GM12878 (cell line): ENCODE measurements around the gene NACC1. TPM values are rescaled to one million over a fixed set of nuclear protein-coding genes. Genes with fewer than 3 reads are reported as not detected.
A peak's percentile ranks its signal among the peaks of the same experiment; 100 is the strongest.

Source experiments
- ATF3 ChIP-seq: IDR thresholded peaks from 2 replicates; pipeline ENCODE4 v1.6.1; 2011; ENCODE audit warnings: low read depth, mild to moderate bottlenecking, low read length, moderate library complexity, borderline replicate concordance; ENCODE audit errors: extremely low read depth
- BCL11A ChIP-seq: IDR thresholded peaks from 2 replicates; pipeline ENCODE4 v1.6.1; 2011; ENCODE audit warnings: low read depth, low read length
- BCL3 ChIP-seq: IDR thresholded peaks from 2 replicates; pipeline ENCODE4 v1.6.1; 2011; ENCODE audit warnings: borderline replicate concordance, low read depth, mild to moderate bottlenecking, moderate library complexity, low read length; ENCODE audit not compliant: insufficient read depth, poor library complexity, severe bottlenecking
- CBFB ChIP-seq: IDR thresholded peaks from 2 replicates; pipeline ENCODE4 v1.6.1; 2016; ENCODE audit warnings: antibody characterized with exemption, low read depth
- CBX3 ChIP-seq: fragments of 200-600 bp; sonication (generic); IDR thresholded peaks from 2 replicates; pipeline ENCODE4 v1.6.1; 2016; ENCODE audit warnings: low read depth, borderline replicate concordance
- EED ChIP-seq: sonication (generic); IDR thresholded peaks from 2 replicates; pipeline ENCODE4 v1.6.1; 2016; ENCODE audit warnings: antibody characterized with exemption, low read depth
- EGR1 ChIP-seq, 2 experiments: IDR thresholded peaks; 1 replicate in 1 of 2; 2 replicates in 1 of 2; pipeline ENCODE4 v1.6.1; 2011 to 2012; ENCODE audit warnings: low read depth in 2 of 2, low read length in 2 of 2, borderline replicate concordance in 1 of 2, mild to moderate bottlenecking in 1 of 2, moderate library complexity in 1 of 2
- ELK1 ChIP-seq: IDR thresholded peaks from 2 replicates; pipeline ENCODE4 v1.6.1; 2012; ENCODE audit warnings: low read depth, low read length, improper control_type of control experiment
- GABPA ChIP-seq: IDR thresholded peaks from 2 replicates; pipeline ENCODE4 v1.6.1; 2014; ENCODE audit warnings: antibody characterized with exemption, low read depth, mild to moderate bottlenecking, inconsistent platforms
- GATAD2B ChIP-seq: fragments of 450-650 bp; conservative IDR thresholded peaks from 2 replicates; pipeline ENCODE4 v1.6.1; 2017; ENCODE audit warnings: low read depth, mild to moderate bottlenecking, moderate library complexity
- IRF4 ChIP-seq: IDR thresholded peaks from 2 replicates; pipeline ENCODE4 v1.6.1; 2011; ENCODE audit warnings: low read depth, low read length
- NR2F1 ChIP-seq: fragments of 450-650 bp; conservative IDR thresholded peaks from 2 replicates; pipeline ENCODE4 v1.6.1; 2017; ENCODE audit warnings: mild to moderate bottlenecking
- POLR2A ChIP-seq: IDR thresholded peaks from 2 replicates; pipeline ENCODE4 v1.6.1; 2011; ENCODE audit warnings: low read depth, mild to moderate bottlenecking, low read length
- POU2F2 ChIP-seq: IDR thresholded peaks from 3 replicates; pipeline ENCODE4 v1.6.1; 2011; ENCODE audit warnings: low read depth, mild to moderate bottlenecking, low read length, borderline replicate concordance
- RAD51 ChIP-seq: fragments of 450-650 bp; IDR thresholded peaks from 2 replicates; pipeline ENCODE4 v1.6.1; 2016; ENCODE audit warnings: moderate library complexity, mild to moderate bottlenecking, inconsistent platforms
- RELA ChIP-seq: fragments of 450-650 bp; IDR thresholded peaks from 2 replicates; pipeline ENCODE4 v1.8.0; 2014; ENCODE audit warnings: borderline replicate concordance; ENCODE audit not compliant: partially characterized antibody
- RUNX3 ChIP-seq: IDR thresholded peaks from 2 replicates; pipeline ENCODE4 v1.6.1; 2012; ENCODE audit warnings: low read length, inconsistent platforms
- SKIL ChIP-seq: fragments of 450-650 bp; IDR thresholded peaks from 2 replicates; pipeline ENCODE4 v1.6.1; 2017; ENCODE audit warnings: mild to moderate bottlenecking, low read depth, inconsistent platforms; ENCODE audit not compliant: poor library complexity, severe bottlenecking
- STAT3 ChIP-seq: IDR thresholded peaks from 2 replicates; pipeline ENCODE4 v1.6.1; 2011; ENCODE audit warnings: low read depth, low read length, improper control_type of control experiment
- TBL1XR1 ChIP-seq: IDR thresholded peaks from 2 replicates; pipeline ENCODE4 v1.6.1; 2012; ENCODE audit warnings: low read depth, low read length, improper control_type of control experiment
- ZBTB40 ChIP-seq: fragments of 450-650 bp; IDR thresholded peaks from 2 replicates; pipeline ENCODE4 v1.6.1; 2016; ENCODE audit warnings: mild to moderate bottlenecking, moderate library complexity, borderline replicate concordance
- ZNF217 ChIP-seq: fragments of 450-650 bp; IDR thresholded peaks from 2 replicates; pipeline ENCODE4 v1.6.1; 2017; ENCODE audit warnings: antibody characterized with exemption, mild to moderate bottlenecking
- ZZZ3 ChIP-seq: IDR thresholded peaks from 2 replicates; pipeline ENCODE4 v1.6.1; 2011; ENCODE audit warnings: low read depth; ENCODE audit not compliant: control insufficient read depth, insufficient read length
- polyA plus RNA-seq, 11 experiments: library from polyadenylated mRNA; depleted of rRNA in 4 of 11; unstranded in 6 of 11; stranded (reverse) in 5 of 11; fragments of >200 nt; fragmentation: Nextera tagmentation in 4 of 11; fragmentation: Illumina TruSeq in 1 of 11; extraction: Ambion mirVana in 4 of 11; extraction: Trizol in 1 of 11; gene quantifications; 1 replicate in 1 of 11; 2 replicates in 10 of 11; pipeline versions ENCODE4 v1.2.1 to v1.2.3, GENCODE V29; 2011 to 2016; ENCODE audit warnings: inconsistent platforms in 2 of 11, missing spikeins in 2 of 11, low read depth in 1 of 11
- total RNA-seq, 4 experiments: library from RNA; depleted of rRNA in 3 of 4; stranded (reverse); fragments of >200 nt in 3 of 4; fragmentation: Illumina TruSeq in 1 of 4; extraction: Trizol in 1 of 4; gene quantifications; 2 replicates each; pipeline versions ENCODE4 v1.2.1 to v1.2.3, GENCODE V29; 2013 to 2021

Gene NACC1
- total and polyA plus RNA-seq, 10 of the 15 experiments (the other 5 are each of a cell fraction or from before 2014, with no cell fraction given): 0.18 to 120 (median 19.2) TPM

- TF ChIP-seq POLR2A (no peak), TBL1XR1 (peak; percentile 94), CBFB (peak; percentile 100), RELA (peak; percentile 43), SKIL (peak; percentile 100), NR2F1 (peak; percentile 100), EED (peak; percentile 99), IRF4 (peak; percentile 100), ZZZ3 (no peak), ATF3 (no peak), ZBTB40 (no peak), ZNF217 (peak; percentile 81; the same call in 1 of the 2 replicates), BCL11A (peak; percentile 99), POU2F2 (peak; percentile 96), ELK1 (no peak), CBX3 (no peak), GATAD2B (0 out of 2 replicates have a peak, but pooled peaks have one; percentile 25), RUNX3 (peak; percentile 100), GABPA (0 out of 2 replicates have a peak, but pooled peaks have one; percentile 37), RAD51 (peak; percentile 73; the same call in 1 of the 2 replicates), EGR1 (IDR thresholded peaks at IDR 0.05; ENCODE audit: borderline replicate concordance in 1 of 2, low read depth in 2 of 2, low read length in 2 of 2) (peak; percentile 95 to 98), BCL3 (peak; percentile 94), STAT3 (no peak)
Measured at GRCh38 chr19:13100031-13100588, 18.0 kb upstream of the NACC1 start (continued).
